8988T (cell line): Measurements from ENCODE around the gene CEP128.

Experiments used
- DNase-seq: peaks from one replicate; pipeline ENCODE4 v3.0.0; 2011

Gene CEP128

DNA sequence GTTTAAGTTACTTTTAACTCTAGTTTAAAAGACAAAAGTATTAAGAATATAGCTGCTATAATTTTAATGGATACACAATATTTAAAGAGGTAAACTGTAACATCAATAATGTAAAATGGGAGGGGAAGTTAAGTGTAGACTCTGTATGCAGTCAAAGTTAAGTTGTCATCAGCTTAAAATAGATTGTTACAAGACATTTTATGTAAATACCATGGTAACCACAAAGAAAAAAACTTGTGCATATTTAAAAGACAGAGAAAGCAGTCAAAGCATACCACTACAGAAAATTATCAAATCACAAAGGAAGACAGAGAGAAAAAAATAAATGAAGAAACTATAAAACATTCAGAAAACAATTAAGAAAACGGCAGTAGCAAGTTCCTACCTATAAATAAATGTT, 73.3 kb downstream of the CEP128 start:
- DNase-seq: no peak

- DNase-seq: no peak
These were observed 73.7 kb downstream of the CEP128 start for GRCh38 chr14:80867798-80868197.

GRCh38 chr14:80867091-80867490, 74.4 kb downstream of the CEP128 start:
- DNase-seq: no peak

DNA sequence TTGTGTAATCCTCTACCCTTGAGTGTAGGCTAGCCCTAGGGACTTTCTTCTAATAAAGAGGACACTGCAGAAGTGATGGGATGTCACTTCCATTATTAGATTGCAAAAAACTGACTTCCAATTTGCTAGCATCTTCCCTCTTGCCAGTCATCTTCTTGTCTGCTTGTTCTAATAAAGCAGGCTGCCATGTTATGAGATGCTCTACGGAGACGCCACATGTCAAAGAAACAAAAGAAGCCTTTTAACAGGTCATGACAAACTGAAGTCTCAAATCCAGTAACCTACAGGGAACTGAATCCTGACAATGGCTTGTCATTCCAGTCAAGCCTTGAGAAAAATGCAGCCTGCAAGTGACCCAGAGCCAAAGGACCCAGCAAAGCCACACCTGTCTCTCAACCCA, 76.0 kb downstream of the CEP128 start:
- no peak for DNase-seq

DNA sequence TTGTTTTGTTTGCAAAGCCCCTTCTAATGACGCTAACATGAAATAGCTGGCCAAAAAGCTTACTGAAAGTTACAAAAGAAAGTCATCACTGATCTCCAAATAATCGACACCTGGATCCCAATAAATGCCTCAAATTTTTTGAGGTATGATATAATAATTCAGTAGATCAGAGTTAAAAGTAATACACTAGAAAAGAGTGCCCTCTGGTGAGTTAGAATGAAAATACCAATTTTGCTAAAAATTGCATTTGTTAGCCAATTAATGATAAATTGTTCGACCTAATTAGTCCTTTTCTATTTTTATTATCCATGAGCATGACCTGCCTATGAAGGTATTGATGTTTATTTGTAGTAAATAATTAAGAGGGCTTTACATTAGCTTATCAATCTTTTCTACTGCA, 78.6 kb downstream of the CEP128 start:
- no peak for DNase-seq

- no peak for DNase-seq
These were observed 79.0 kb downstream of the CEP128 start for GRCh38 chr14:80862541-80862940.

DNA sequence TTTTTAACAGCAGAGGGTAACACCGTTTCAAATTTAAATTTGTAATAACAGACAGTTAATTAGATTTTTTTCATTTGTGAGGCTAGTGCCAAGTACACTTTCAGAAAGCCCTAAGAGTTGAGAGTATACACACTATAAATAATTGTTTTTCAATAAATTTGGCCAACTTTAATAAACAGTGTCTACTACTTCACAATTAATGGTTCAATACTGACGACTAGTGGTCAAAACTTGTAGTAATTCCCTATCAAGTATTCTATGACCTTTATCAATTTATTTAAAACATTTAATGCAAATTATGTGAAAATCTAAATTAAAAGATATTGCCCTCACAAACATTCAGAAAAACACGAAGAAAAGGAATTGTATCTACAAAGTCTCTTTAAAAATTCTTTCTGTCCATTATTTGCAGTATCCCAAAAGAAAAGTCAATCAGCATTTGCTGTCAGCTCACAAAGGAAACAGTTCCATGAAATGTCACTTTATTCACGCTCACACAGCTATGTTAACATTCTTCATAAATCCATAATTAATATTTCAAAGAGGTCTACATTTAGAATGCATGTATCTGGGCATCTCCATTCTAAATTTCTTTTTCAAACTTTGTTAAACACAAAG, 91.2 kb downstream of the CEP128 start:
- DNase-seq: no peak

DNA sequence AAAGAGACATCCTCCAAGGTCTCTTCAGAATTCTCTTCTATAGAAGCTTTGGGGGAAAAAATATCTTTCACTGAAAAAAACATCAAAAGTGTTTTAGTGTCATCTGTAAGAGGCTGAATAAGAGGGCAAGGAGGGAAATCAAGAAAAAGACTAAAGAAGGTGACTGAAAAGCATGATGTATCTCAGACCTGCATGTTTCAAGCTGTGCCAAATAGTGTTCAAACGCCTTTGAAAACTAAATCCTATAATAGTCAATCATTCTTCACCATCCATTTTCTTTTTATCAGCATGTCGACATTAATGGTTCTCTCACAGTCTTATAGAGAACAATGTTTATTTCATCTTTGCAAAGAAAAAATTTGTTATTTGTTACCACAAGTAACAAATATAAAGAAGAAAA, 94.5 kb downstream of the CEP128 start:
- no peak for DNase-seq

GRCh38 chr14:80845856-80846255, 95.7 kb downstream of the CEP128 start:
- no peak for DNase-seq

DNA sequence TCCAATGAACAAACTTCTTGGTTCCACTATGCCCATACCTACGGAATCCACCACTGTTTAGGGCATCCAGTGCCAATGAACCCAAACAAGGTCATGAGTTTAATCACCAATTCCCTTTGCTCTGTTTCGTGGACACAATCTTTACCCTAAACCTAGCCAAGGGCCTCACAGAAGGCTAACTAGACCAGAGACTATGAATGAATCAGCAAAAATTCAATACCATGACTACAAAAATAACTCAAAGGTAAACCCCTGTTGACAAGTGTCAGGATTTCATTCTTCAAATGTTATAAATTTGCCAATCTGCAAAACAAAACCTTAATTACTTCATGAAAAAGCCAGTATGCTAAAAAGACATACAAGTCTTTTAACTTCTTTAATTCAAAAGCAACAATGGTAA, 96.7 kb downstream of the CEP128 start:
- no peak for DNase-seq

DNA sequence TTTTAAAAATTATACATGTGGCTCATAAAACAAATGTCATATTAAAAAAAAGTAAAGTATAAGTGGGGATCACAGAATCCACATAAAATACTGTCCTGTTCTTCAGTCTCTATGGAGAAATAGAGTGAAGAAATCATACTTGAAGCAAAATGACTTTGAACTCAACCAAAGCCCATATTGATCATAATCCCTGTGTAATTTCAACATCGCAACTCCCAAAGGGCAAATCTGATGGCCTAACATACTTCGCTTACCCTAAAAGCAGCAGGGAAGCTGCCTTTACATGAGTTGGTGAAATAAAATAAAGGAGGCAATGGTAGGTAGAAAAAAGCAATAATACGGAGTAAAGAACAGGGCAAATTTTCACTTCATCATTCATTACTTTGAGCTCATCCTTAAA, 101.8 kb downstream of the CEP128 start:
- DNase-seq: no peak

DNA sequence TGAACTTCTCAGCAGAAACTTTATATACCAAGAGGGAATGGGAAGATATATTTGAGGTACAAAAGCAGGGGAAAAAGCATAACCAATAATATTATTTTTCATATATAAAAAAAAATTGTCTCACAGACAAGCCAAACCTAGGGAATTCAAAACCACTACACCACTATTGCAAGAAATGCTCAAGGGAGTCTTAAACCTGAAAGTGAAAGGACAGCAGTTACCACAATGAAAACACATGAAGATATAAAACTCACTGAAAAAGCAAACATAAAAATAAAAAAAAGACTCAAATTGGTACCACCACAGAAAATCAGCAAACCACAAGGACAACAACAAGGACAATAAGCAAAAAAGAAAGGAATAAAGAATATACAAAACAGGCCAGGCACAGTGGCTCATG, 131.9 kb downstream of the CEP128 start:
- no peak for DNase-seq

DNA sequence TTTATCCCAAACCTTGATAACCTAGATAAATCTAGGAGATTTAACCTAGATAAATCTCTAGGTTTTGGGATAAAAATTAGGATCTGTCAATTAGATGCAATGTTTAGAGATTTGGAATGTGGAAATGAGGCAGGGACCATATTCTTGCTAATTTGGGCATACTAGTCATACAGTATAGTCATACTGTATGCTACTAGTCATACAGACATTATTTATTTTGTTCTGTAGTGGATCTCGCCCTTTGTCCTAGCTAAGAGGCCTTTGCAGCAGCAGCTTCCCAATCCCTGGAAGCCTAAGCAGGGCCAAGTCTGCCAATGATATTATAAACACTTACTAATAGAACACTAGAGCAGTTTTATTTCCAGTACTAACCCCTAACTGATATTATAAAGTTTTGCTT, 136.4 kb downstream of the CEP128 start:
- DNase-seq: no peak

GRCh38 chr14:80798878-80799277, 142.7 kb downstream of the CEP128 start:
- no peak for DNase-seq

GRCh38 chr14:80798211-80798610, 143.3 kb downstream of the CEP128 start:
- DNase-seq: no peak

DNA sequence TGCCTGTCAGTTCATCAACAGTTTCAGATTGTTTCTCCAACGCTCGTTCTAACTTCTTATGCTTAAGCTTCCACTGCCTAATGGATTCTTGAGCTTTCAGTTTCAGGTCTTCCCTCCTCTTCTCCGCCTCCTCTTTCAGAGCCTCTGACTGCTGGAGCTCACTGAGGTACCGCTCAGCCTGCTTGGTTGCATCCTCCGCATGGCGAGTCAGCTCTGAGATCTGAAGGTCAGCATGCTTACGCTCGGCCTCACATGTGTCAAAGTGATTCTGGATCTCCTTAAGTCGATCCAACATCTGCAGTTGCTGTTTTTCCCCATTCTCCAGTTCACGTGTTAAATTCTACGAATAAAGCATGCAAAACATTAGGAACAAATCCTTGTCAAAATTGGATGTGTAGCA, 148.8 kb downstream of the CEP128 start:
- DNase-seq: no peak

DNA sequence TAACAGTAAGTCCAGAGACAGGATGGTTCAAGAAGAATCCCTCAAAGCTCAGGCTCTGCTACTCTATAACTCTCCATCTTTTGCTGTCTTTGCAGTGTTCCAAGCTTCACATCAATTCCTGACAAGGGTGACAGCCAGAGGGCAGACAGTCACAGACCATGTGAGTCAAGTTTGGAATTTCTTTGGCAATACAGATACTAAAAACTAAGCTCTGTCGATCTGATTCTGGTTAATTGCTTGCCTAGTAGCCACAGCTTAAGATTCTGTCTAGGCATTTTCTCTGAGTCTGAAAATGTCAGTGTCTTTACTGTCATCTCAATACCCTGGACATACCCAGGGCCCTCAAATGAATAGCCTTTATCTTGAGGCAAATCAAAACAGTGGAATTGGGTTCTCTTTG, 153.7 kb downstream of the CEP128 start:
- DNase-seq: no peak

- DNase-seq: no peak
These were observed 156.7 kb downstream of the CEP128 start for GRCh38 chr14:80784820-80785219.

DNA sequence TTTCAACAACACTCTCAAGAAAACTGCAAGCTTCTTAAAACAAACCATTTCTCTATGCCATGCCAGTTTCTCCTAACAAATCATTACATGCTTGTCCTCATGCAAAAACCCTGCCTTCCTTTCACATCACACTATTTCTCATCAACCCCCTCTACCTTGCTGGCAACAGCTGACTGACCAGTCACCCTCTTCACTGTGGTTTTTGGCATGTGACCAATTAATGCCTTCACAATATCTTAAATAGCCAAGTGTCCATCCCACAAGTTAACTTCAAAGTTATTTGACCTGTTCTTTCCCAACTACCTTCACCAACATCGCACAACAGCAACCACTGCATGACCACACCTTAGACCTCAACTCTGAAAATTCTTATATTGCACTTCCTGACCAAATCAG, 159.6 kb downstream of the CEP128 start:
- DNase-seq: no peak

DNA sequence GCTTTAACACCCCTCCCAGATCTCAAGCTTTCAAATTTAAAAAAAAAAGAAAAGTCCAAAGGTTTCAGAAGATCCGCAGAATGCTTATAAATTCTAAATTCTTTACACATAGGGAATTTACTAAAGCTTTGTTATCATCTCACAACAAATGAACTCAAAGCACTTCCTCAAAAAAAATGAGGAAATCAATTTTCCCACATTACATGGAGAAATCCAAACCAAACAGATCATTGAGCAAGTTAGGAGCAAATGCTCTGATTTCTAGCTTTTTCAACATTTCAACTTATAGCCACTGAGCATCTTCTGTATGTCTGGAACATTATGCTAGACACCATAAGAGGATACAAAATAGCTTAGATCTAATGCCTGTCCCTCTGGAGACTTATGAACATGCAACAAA, 161.0 kb downstream of the CEP128 start:
- DNase-seq: no peak

DNA sequence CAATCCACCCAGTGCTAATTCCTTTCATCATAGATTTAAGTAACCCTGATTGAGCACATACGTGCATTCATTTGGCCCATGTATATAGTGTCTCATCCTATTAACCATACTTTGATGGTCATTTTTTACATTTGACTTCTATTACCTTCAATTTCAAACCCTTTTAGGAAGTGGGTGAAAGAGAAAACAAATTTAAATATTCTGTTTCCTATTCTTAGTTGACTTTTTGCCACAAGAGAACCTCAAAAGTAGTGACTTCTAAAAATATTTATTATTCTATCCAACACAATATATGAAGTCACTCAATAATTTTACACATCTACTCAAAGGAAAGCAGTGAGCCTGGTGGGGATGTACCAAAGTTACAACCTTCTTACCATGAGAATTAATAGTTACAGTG, 164.9 kb downstream of the CEP128 start:
- no peak for DNase-seq

DNA sequence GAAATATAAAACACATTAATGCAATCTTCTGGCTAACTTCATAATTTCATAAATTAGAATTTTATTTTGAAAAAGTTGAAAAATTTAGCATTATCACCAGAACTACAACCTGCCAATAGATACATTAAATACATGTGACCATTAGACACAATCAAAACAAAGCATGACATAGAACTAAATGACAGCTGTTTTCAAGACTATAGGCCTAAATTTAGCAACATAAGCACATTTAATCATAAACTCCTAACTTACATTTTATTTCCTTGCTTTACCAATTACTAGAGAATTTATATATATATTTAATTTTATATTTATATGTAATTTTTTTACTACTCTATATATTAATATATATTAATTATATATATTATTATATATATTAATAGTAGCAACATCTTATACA, 165.4 kb downstream of the CEP128 start:
- DNase-seq: no peak

GRCh38 chr14:80772504-80772903, 169.0 kb downstream of the CEP128 start:
- no peak for DNase-seq

- DNase-seq: no peak
These were observed 170.3 kb downstream of the CEP128 start for GRCh38 chr14:80771201-80771600.

- DNase-seq: no peak
These were observed 171.2 kb downstream of the CEP128 start for GRCh38 chr14:80770114-80770908.
